ENCODE results near the gene PILRA. TPM values are rescaled to one million over a fixed set of nuclear protein-coding genes. Genes with fewer than 3 reads are reported as not detected.
"Not testable (repeated sequence)": the region's sequence is repeated elsewhere in the genome, so short reads cannot be mapped to it uniquely, and the experiment has no call there.

The PILRA gene
- total RNA-seq: 0.13 TPM in 1 of 2 replicates, not detected in the other

- DNase-seq (ENCODE audit: low read depth in 2 of 2): no peak
Measured at GRCh38 chr7:100373261-100373831, at the start of gene PILRA. PILRA (plus strand) TSS chr7:100373487; CDS start chr7:100373657, 170 bp downstream.

GRCh38 chr7:100324194-100324593 lies 49.1 kb upstream of the PILRA start:
- not testable (repeated sequence) for DNase-seq (ENCODE audit: low read depth in 2 of 2)

GRCh38 chr7:100325671-100326070 lies 47.6 kb upstream of the PILRA start:
- DNase-seq (ENCODE audit: low read depth in 2 of 2): peak; percentile 34 to 91

- DNase-seq (ENCODE audit: low read depth in 2 of 2): not testable (repeated sequence)
Measured at GRCh38 chr7:100326914-100327313, 46.4 kb upstream of the PILRA start.

- DNase-seq (ENCODE audit: low read depth in 2 of 2): peak; percentile 91 to 94
Measured at GRCh38 chr7:100335566-100336466, 37.5 kb upstream of the PILRA start.

- peak; percentile 62 to 93 for DNase-seq (ENCODE audit: low read depth in 2 of 2)
Measured at GRCh38 chr7:100338083-100338696, 35.1 kb upstream of the PILRA start.

GRCh38 chr7:100341286-100341685 lies 32.0 kb upstream of the PILRA start:
- not testable (repeated sequence) for DNase-seq (ENCODE audit: low read depth in 2 of 2)

- DNase-seq (ENCODE audit: low read depth in 2 of 2): peak; percentile 30 to 31
Measured at GRCh38 chr7:100342765-100343164, 30.5 kb upstream of the PILRA start.

GRCh38 chr7:100344124-100344559 lies 29.1 kb upstream of the PILRA start:
- DNase-seq (ENCODE audit: low read depth in 2 of 2): not testable (repeated sequence)

GRCh38 chr7:100344560-100345287 lies 28.6 kb upstream of the PILRA start:
- peak; percentile 24 to 89 for DNase-seq (ENCODE audit: low read depth in 2 of 2)

GRCh38 chr7:100345288-100345672 lies 28.0 kb upstream of the PILRA start:
- DNase-seq (ENCODE audit: low read depth in 2 of 2): peak; percentile 38 to 71

- no peak for DNase-seq (ENCODE audit: low read depth in 2 of 2)
Measured at GRCh38 chr7:100346921-100347320, 26.4 kb upstream of the PILRA start.

GRCh38 chr7:100348805-100349204 lies 24.5 kb upstream of the PILRA start:
- no peak for DNase-seq (ENCODE audit: low read depth in 2 of 2)

- DNase-seq (ENCODE audit: low read depth in 2 of 2): no peak
Measured at GRCh38 chr7:100349757-100350156, 23.5 kb upstream of the PILRA start.

- DNase-seq (ENCODE audit: low read depth in 2 of 2): no peak
Measured at GRCh38 chr7:100351657-100352058, 21.6 kb upstream of the PILRA start.

- DNase-seq (ENCODE audit: low read depth in 2 of 2): not testable (repeated sequence)
Measured at GRCh38 chr7:100352230-100352781, 21.0 kb upstream of the PILRA start.

GRCh38 chr7:100352984-100353684 lies 20.2 kb upstream of the PILRA start:
- DNase-seq (ENCODE audit: low read depth in 2 of 2): no peak

GRCh38 chr7:100353685-100354330 lies 19.5 kb upstream of the PILRA start:
- DNase-seq (ENCODE audit: low read depth in 2 of 2): no peak

- DNase-seq (ENCODE audit: low read depth in 2 of 2): no peak
Measured at GRCh38 chr7:100356416-100357068, 16.7 kb upstream of the PILRA start.

Data from dermis microvascular lymphatic vessel endothelial cell (primary cell).